GM21717 (cell line): ENCODE data around the gene ZNF215.
"Not testable (repeated sequence)": the region's sequence is repeated elsewhere in the genome, so short reads cannot be mapped to it uniquely, and the experiment has no call there.

Source experiments
- ATAC-seq: cut with Tn5 transposase; IDR thresholded peaks from one replicate; pipeline ENCODE4 v1.9.1; 2021; ENCODE audit warnings: mild to moderate bottlenecking, moderate library complexity; ENCODE audit not compliant: unreplicated experiment

Gene ZNF215

DNA sequence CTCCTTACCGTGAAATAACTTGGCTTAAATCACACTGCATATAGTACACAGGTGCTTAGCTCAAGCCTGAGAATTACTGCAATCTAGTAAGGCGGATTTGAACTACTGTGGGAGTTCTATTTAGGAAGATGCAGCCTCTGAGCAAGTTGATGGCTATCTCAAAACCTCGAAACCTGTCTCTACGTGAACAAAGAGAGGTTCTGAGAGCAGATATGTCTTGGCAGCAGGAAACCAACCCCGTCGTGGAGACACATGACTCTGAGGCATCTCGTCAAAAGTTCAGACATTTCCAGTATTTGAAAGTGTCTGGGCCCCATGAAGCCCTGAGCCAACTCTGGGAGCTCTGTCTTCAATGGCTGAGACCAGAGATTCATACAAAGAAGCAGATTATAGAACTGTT is 5.9 kb downstream of the ZNF215 start:
- no peak for ATAC-seq

DNA sequence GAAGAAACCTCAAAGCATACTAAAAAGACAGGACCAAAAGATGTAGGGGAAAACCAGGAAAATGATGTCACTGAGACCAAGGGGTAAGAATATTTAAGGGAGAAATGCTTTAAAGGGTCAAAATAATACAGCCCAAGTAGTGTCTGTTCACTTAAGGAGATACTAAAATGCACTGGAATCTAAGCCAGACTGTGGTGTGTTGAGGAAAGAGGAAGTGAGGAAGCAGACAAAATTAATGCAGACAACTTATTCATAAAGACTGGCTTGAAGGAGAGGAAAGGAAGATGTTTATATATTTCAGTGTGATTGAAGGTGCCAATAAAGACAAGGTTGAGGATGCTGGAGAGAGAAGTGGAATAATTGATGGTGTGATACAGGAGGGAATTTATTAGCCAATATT is 15.7 kb downstream of the ZNF215 start:
- ATAC-seq: no peak

DNA sequence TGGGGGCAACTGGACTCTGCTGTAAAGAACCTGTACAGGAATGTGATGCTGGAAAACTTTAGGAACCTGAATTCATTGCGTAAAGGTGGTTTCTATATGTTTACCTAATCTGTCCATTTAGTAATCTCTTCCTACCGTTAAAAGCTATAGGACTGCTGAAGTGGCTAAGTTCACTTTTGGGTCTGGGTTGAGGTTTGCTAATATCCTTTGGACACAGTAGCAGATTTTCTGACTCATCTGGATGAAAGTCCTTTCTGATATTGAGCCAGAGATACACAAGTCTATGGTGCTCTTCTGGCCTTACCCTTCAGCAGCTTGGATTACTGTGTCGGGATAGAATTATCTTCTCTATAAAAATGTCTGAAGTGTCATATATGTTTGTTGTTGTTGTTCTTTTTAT is 16.9 kb downstream of the ZNF215 start:
- no peak for ATAC-seq

DNA sequence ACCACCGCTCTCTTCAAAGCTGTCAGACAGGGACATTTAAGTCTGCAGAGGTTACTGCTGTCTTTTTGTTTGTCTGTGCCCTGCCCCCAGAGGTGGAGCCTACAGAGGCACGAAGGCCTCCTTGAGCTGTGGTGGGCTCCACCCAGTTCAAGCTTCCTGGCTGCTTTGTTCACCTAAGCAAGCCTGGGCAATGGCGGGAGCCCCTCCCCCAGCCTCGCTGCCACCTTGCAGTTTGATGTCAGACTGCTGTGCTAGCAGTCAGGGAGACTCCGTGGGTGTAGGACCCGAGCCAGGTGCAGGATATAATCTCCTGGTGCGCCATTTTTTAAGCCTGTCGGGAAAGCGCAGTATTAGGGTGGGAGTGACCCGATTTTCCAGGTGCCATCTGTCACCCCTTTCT is 28.0 kb downstream of the ZNF215 start:
- not testable (repeated sequence) for ATAC-seq

DNA sequence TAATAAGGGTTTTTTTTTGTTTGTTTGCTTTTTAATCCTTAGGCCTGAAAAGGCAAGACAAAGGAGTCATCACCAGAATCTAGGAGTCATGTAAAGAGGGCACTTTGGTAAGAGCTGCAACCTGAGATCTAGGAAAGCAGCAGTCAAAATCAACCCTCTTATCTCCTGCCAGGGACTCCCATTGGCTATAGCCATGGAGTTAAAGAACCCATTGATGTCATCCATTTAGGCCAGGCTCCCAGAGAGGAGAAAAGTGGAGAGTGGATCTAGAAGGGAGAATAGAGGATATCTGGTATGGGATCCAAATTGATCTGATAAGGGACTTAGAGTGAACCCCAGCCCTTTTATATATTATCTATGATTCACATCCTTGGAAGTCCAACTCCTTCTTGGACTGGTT is 35.9 kb downstream of the ZNF215 start:
- no peak for ATAC-seq

DNA sequence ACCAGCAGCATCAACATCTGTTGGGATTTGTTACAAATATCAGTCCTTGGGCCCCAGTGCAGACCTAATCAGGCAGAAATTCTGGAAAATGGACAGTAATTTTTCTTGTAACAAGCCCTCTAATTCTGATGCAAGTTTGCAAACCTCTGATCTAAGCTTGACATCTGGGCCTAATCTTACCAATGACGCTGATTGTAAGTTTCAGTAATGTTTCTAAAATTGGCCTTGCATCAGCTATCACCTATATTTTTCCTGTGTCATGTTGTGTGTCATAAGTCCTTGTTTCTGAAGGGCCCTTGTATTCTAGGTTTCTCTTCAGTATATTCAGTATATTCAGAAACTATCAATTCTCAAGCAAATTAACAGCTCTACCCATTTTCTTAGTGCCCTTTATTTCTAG is 36.4 kb downstream of the ZNF215 start:
- no peak for ATAC-seq

DNA sequence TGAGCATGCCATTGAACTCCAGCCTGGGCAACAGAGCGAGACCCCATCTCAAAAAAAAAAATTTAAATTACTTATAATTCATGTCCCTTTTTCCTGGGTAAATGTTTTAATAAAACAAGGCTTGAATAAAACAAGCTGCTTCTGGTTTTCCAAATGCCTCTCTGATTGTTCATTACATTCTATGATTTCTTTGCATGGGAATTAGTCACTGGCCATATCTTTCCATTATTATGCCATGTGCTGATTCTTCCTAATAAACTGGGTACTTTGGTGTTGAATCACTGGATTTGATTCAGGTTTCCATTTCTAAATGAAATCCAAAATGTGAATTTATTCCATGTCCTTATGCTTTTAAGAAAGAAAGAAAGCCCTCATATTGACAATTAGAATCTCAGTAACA is 42.6 kb downstream of the ZNF215 start:
- no peak for ATAC-seq

DNA sequence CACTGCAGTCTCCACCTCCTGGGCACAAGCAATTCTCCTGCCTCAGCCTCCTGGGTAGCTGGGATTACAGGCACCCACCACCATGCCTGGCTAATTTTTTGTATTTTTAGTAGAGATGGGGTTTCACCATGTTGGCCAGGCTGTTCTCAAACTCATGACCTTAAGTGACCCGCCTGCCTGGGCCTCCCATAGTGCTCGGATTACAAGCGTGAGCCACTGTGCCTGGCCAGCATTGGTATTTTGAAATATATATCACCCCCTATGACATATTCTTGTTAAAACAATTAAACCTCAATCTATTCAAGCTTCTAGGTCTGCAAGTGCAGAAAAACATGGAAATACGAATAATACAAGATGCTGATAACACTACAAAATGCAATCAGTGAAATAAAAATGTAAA is 43.6 kb downstream of the ZNF215 start:
- not testable (repeated sequence) for ATAC-seq

DNA sequence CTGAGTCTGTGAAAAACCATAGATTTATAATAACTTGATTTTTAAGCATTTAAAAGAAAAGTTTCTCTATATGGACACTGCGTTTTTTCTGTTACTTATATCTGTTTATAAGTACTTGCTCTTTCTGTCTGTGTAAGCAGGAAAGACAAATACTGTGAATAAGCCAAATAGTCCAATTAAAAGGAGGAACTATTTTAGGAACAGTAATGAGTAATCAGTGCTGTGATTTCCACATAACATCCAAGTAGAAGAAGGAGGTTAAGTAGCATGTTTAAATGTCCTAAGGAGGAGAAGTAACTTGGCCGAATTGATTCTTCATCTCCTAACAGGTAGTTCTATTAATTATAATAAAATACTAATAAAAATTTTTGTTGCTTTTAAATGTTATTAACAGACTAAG is 53.1 kb downstream of the ZNF215 start:
- no peak for ATAC-seq

DNA sequence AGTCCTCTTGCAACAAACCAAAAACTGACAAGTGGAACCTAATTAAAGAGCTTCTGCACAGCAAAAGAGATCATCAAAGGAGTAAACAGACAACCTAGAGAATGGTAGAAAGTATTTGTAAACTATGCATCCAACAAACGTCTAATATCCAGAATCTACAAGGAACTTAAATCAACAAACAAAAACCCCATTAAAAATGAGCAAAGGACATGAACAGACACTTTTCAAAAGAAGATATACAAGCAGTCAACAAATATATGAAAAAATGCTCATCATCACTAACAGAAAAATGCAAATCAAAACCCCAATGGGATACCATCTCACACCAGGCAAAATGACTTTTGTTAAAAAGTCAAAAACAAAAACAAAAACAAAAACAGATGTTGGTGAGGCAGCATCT is 60.3 kb downstream of the ZNF215 start:
- ATAC-seq: no peak

DNA sequence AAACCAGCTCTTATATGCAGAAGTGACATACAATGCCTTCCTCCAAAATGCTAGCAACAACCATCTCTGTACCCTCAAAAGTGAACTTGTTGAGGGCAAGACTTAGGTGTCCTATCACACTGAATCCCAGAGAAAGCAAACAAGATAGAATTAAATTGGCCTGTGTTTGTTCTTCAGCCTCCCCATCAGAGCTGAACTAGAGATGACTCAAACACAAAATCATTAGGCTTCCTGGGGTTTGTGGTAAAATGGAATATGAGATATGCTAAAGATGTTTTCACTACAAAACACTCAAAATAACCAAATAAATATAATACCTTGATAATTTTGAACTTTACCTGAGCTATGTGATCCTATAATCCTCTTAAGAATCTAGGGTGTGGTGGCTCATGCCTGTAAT is 62.3 kb downstream of the ZNF215 start:
- ATAC-seq: no peak

DNA sequence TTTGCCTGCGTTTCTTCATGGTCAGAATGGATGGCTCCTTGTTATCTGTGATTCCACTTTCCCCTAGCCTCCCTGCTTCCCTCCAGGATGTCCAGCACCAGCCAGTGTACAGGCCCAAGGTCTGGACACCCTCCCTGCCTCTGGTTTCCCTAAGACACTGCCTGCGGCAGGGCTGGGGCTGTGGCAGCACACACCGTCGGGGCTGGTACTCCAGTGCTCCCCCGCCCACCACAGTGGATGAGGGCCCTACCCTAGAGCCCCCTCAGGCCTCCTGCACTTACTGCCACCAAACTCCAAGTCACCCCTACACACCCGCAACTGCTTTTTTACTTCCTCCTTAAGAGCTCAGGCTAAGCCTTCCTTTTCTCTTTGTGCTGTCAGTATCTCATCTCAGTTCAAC is 65.0 kb downstream of the ZNF215 start:
- no peak for ATAC-seq

DNA sequence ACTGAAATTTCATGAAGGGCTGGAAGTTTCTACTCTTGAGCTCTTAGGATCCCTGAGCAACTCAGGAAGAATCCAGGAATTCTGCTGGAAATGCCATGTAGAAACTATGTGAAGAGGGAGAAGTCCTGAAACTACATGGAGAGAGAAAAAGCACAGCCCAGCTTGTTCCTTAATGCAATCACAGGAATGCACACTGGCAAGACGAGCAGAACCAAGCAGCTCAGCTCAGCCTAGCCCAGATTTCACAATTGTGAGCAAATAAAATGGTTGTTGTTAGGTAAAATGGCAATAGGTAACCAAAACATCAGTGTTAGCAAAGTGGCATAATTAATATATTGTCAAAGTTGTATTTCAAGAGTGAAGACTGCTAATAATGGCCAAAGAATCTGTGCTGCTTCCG is 65.8 kb downstream of the ZNF215 start:
- no peak for ATAC-seq

DNA sequence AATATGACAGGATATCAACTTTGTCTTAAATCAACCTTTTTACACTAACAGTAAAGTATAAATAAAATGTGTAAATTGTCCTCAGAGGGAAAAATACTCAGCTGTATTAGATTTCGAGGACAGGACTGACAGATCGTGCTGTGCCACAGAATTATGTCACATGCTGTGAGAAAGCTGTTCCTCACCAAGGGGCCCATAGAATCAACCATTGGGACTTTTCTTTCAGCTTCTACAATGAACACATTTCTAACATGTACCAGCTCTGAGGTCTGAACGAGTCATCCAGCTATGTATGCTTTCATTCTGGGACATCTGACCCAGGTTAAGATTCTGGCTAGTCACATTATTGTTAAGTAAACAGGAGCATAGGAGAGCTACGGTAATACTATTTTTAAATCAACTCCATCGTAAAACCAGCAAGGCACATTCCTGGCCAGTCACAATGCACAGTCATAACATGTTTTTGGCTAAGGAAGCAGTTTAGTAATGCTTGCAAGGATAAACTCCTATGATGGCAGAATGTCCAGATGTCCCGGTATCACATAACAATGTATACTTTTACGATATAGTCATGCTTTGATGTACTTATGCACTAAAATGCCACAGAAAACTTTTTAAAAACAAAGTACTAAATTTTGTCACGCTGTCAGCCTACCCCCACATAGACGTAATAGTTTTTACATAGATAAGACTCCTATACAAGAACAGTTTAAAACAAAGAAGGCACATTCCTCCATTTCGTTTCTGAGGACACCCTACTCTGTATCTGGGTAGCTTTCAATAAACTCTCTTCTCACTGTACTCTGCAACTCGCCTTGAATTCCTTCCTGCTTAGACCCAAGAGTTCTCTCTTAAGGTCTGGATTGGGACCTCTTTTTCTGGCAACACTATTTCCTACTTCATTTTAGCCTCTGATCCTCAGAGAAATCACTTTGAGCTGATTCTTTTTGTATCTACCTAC is 66.5 kb downstream of the ZNF215 start:
- ATAC-seq: no peak

DNA sequence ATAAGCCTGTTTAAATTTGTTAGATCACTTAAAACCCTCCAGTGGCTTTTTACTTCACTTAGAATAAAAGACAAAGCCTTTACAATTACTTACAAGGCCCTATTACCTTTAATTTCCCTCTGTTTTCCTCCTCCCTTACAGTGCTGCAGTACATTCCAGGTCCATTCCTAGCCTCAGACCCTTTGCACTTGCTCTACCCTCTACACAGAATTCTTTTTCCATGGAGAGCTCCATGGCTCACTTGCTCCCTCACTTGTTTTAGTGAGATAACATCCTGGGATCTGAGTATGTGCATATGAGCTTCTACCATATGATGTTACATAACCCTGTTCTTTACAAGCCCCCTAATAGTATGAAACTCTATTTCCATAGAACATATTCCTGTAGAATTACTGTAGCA is 69.5 kb downstream of the ZNF215 start:
- ATAC-seq: no peak

DNA sequence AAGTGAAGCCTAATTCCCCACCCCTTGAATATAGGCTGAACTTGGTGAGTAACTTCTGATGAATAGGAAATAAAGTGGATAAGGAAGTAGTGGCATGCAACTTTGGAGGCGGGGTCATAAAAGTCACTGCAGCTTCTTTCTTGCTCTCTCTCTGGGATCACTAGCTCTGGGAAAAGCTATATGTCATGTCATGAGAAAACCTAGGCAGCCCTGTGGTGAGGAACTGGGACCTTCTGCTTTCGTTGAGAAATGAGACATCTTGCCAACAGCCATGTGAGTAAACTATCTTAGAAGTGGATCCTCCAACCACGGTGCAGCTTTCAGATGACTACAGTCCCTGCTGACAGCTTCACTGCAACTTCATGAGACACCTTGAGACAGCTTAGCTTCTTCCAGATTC is 78.3 kb downstream of the ZNF215 start:
- peak; percentile 59 for ATAC-seq
